Dendritic cell treated with granulocyte-macrophage colony-stimulating factor and Interleukin-4, amounts not matched to agents 40 ng/mL and 50 ng/mL, for 4 days (primary cell): Measurements from ENCODE around the gene TRAFD1.

ENCODE experiments used
- H3K27ac Mint-ChIP-seq: one replicate; pipeline ENCODE4 v1.8.0; 2022; ENCODE audit warnings: mild to moderate bottlenecking, mixed read lengths
- H3K27me3 Mint-ChIP-seq: one replicate; pipeline ENCODE4 v1.8.0; 2022; ENCODE audit warnings: mild to moderate bottlenecking, mixed read lengths
- H3K36me3 Mint-ChIP-seq: one replicate; pipeline ENCODE4 v1.8.0; 2022; ENCODE audit warnings: low read depth, mixed read lengths
- H3K4me1 Mint-ChIP-seq: one replicate; pipeline ENCODE4 v1.8.0; 2022; ENCODE audit warnings: low read depth, mixed read lengths
- H3K4me3 Mint-ChIP-seq: one replicate; pipeline ENCODE4 v1.8.0; 2022; ENCODE audit warnings: mild to moderate bottlenecking, moderate library complexity, mixed read lengths
- H3K9me3 Mint-ChIP-seq: one replicate; pipeline ENCODE4 v1.8.0; 2022; ENCODE audit warnings: mixed read lengths
- intact Hi-C: fragments of 100-400 bp; cut with micrococcal nuclease; formaldehyde crosslinking; loops from one replicate; pipeline ENCODE4 v1.15.0; 2022

TRAFD1 gene

GRCh38 chr12:112184056-112184887 lies 58.9 kb downstream of the TRAFD1 start:
- Mint-ChIP-seq H3K4me3 (no peak overlapping the region), H3K36me3 (peaks cover 92% of the 10 kb centered on the region), H3K4me1 (no peaks in the 10 kb centered on the region), H3K27ac (no peak overlapping the region), H3K27me3 (no peaks in the 10 kb centered on the region), H3K9me3 (no peaks in the 10 kb centered on the region)
- intact Hi-C loops, result no loop called here

- Mint-ChIP-seq H3K36me3 (peaks cover 92% of the 10 kb centered on the region), H3K9me3 (no peaks in the 10 kb centered on the region), H3K27ac (no peak overlapping the region)
These were observed 59.9 kb downstream of the TRAFD1 start for GRCh38 chr12:112185093-112185923.

DNA sequence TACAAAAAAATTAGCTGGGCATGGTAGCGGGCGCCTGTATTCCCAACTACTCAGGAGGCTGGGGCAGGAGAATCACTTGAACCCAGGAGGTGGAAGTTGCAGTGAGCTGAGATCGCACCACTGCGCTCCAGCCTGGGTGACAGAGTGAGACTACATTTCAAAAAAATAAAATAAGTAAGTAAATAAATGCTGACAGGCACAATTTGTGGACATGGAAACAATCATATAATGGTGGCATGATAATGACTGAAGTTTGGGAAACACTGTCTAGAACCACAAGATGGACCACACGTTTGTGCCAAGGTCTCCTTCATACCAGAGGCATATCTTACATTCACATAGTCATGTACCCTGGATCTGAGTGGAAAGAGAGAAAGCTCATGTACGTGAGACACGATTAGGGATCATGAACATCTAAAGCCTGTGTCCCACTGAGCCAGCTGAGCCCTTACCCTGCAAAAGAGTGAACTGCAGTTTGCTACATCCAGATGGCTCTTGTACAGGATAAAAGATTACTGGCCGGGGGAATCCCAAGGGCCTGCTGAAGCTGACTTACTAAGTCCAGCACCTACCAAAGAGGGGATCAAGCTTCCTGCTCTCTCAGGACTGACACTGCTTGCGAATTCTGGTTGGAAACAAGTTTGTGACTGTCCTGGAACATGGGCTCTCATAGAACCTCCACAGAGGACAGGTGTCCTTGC lies 62.9 kb downstream of the TRAFD1 start:
- Mint-ChIP-seq H3K4me1 (peaks cover 9% of the 10 kb centered on the region), H3K4me3 (no peak overlapping the region), H3K36me3 (peaks cover 95% of the 10 kb centered on the region), H3K27ac (no peak overlapping the region), H3K9me3 (no peaks in the 10 kb centered on the region), H3K27me3 (no peaks in the 10 kb centered on the region)
- intact Hi-C loops, result no loop called here

More at GRCh38 chr12:112185093-112185923, 59.9 kb downstream of the TRAFD1 start:
- H3K4me1 Mint-ChIP-seq, result peaks cover under 1% of the 10 kb centered on the region
- no peak overlapping the region for H3K4me3 Mint-ChIP-seq
- H3K27me3 Mint-ChIP-seq, result no peaks in the 10 kb centered on the region
- intact Hi-C loops, result no loop called here

- intact Hi-C loops, result no loop called here
- Mint-ChIP-seq H3K36me3 (peaks cover 95% of the 10 kb centered on the region), H3K9me3 (no peaks in the 10 kb centered on the region)
These were observed 65.1 kb downstream of the TRAFD1 start for GRCh38 chr12:112190231-112191025.

GRCh38 chr12:112191201-112191600 lies 65.8 kb downstream of the TRAFD1 start:
- Mint-ChIP-seq H3K36me3 (peaks cover 97% of the 10 kb centered on the region), H3K27ac (no peak overlapping the region), H3K9me3 (no peaks in the 10 kb centered on the region), H3K4me1 (peaks cover 9% of the 10 kb centered on the region), H3K4me3 (no peak overlapping the region), H3K27me3 (no peaks in the 10 kb centered on the region)
- intact Hi-C loops, result no loop called here

More at GRCh38 chr12:112190231-112191025, 65.1 kb downstream of the TRAFD1 start:
- H3K4me3 Mint-ChIP-seq, result no peak overlapping the region
- no peak overlapping the region for H3K27ac Mint-ChIP-seq
- H3K4me1 Mint-ChIP-seq, result peaks cover 9% of the 10 kb centered on the region
- no peaks in the 10 kb centered on the region for H3K27me3 Mint-ChIP-seq

- intact Hi-C loops, result no loop called here
- peaks cover 9% of the 10 kb centered on the region for H3K4me1 Mint-ChIP-seq
- H3K27me3 Mint-ChIP-seq, result no peaks in the 10 kb centered on the region
- no peaks in the 10 kb centered on the region for H3K9me3 Mint-ChIP-seq
- H3K4me3 Mint-ChIP-seq, result no peak overlapping the region
- no peak overlapping the region for H3K27ac Mint-ChIP-seq
- H3K36me3 Mint-ChIP-seq, result peaks cover 97% of the 10 kb centered on the region
These were observed 66.5 kb downstream of the TRAFD1 start for GRCh38 chr12:112191840-112192321.

GRCh38 chr12:112192475-112192874 lies 67.1 kb downstream of the TRAFD1 start:
- H3K36me3 Mint-ChIP-seq, result peaks cover 97% of the 10 kb centered on the region
- no peak overlapping the region for H3K27ac Mint-ChIP-seq
- no peaks in the 10 kb centered on the region for H3K27me3 Mint-ChIP-seq
- intact Hi-C loops, result no loop called here
- no peaks in the 10 kb centered on the region for H3K9me3 Mint-ChIP-seq
- H3K4me3 Mint-ChIP-seq, result no peak overlapping the region
- peaks cover 9% of the 10 kb centered on the region for H3K4me1 Mint-ChIP-seq

DNA sequence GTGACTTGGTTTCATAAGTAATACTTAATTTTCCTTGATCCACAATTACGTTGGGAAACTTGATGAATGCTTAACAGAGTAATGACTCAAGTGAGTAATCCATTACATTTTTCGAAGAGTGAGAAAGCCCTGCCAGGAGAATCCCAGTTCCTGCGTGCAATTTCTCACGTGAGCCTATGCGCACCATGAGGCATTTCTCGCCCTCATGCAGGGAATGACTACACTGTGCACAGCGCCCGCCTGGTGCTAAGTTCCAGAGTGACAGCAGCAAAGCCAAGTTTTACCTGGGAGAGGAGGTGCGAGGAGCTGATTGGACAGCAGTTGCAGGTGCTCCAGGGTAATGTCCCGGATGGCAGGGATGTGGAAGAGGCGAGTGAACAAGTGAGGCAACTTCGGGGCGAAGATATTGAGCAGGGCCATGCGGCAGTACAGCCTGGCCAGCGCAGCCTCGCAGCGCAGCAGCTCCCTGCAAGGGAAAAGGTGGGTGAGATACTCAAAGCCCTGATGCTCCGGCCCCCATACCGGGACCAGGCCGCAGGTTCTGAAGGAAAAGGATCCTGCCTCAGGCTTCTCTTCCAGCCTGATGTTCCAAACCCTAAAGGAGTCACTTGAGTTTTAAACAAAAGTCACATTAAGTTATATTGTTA lies 69.4 kb downstream of the TRAFD1 start:
- H3K36me3 Mint-ChIP-seq, result peaks cover 99% of the 10 kb centered on the region
- H3K4me1 Mint-ChIP-seq, result peaks cover 9% of the 10 kb centered on the region
- H3K9me3 Mint-ChIP-seq, result no peaks in the 10 kb centered on the region
- no peaks in the 10 kb centered on the region for H3K27me3 Mint-ChIP-seq
- H3K4me3 Mint-ChIP-seq, result no peak overlapping the region
- intact Hi-C loops, result no loop called here
- no peak overlapping the region for H3K27ac Mint-ChIP-seq

DNA sequence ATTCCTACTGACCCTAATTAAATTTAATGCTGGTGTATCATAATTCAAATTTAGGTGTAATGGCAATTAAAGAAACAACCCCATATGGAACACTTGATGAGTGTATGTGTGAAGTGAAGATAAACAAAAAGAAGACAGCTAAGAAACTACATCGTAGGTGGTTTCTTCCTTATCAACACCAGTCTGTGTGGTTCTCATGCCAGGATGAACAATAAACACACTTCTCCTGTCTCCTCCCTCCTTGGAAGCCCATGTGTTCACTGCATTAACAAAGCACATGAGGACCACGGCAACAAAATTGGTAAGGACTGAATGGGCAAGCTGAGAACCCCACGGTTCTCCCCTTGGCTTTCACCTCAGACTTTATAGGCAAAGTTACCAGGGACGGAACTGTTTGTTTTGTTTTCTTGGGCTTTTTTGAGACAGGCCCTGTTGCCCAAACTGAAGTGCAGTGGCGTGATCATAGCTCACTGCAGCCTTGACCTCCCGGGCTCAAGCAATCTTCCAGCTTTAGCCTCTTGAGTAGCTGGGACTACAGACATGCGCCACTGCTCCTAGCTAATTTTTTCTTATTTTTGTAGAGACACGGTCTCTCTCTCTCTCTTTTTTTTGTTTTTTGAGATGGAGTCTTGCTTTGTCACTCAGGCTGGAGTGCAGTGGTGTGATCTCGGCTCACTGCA lies 71.0 kb downstream of the TRAFD1 start:
- H3K9me3 Mint-ChIP-seq, result no peaks in the 10 kb centered on the region
- H3K27ac Mint-ChIP-seq, result no peak overlapping the region
- intact Hi-C loops, result no loop called here
- H3K4me1 Mint-ChIP-seq, result no peaks in the 10 kb centered on the region
- no peaks in the 10 kb centered on the region for H3K27me3 Mint-ChIP-seq
- no peak overlapping the region for H3K4me3 Mint-ChIP-seq
- H3K36me3 Mint-ChIP-seq, result peaks cover 99% of the 10 kb centered on the region

DNA sequence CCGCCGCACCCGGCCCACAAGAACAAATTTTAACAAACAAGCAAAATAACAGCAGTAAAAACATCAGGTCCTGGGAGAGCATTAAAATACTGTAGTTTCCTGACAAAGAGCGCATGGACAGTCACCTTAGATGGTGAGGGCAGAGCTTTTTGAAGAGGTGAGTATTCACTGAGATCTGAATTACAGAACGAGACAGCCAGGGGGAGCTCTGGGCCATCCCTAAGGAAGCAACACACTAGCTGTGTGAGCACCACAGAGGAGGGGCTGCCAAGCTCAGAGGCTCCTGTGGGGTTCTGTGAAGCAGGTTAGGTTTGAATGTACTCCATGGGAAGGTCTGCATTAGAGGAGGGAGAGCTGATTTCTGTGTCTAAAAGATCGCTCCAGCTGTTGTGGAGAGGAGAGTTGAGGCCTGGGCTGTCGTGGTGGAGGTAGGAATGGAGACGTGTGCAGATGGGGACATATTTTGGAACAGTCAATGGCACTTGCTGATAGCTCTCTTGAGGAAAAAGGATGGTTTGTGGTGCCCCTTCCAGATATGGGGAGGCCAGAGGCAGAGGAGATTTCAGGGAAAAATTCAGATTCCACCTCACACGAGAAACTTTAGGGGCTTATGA lies 72.9 kb downstream of the TRAFD1 start:
- H3K4me3 Mint-ChIP-seq, result no peak overlapping the region
- intact Hi-C loops, result loop anchor here (1.0 kb wide), 1 partner anchor 189 kb away; no protein-coding TSS in a partner anchor
- peaks cover 94% of the 10 kb centered on the region for H3K36me3 Mint-ChIP-seq
- no peaks in the 10 kb centered on the region for H3K4me1 Mint-ChIP-seq
- no peak overlapping the region for H3K27ac Mint-ChIP-seq
- H3K27me3 Mint-ChIP-seq, result no peaks in the 10 kb centered on the region
- no peaks in the 10 kb centered on the region for H3K9me3 Mint-ChIP-seq

DNA sequence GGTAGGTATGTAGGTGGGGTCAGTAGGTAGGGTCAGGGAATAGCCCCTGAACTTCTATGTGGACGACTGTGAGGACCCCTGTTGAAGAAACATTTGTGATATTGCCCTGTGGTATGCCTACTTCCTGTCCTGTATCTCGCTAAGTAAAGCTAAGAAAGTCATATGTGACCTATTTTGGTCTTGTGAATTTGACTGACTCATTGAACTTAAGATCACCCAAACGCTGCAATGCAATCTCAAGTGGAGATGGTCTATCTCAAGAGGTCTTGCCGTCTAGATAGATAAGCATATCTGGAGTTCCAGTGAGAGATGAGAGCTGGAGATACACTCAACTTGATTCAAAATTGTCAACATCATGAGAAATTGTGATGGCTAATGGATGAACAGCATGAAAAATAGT lies 73.8 kb downstream of the TRAFD1 start:
- intact Hi-C loops, result no loop called here
- no peak overlapping the region for H3K4me3 Mint-ChIP-seq
- no peak overlapping the region for H3K27ac Mint-ChIP-seq
- no peaks in the 10 kb centered on the region for H3K9me3 Mint-ChIP-seq
- no peaks in the 10 kb centered on the region for H3K27me3 Mint-ChIP-seq
- peaks cover 93% of the 10 kb centered on the region for H3K36me3 Mint-ChIP-seq
- no peaks in the 10 kb centered on the region for H3K4me1 Mint-ChIP-seq
